H9 (cell line): ENCODE data around the gene APLN. TPM values are rescaled to one million over a fixed set of nuclear protein-coding genes. Genes with fewer than 3 reads are reported as not detected.
A peak's percentile ranks its signal among the peaks of the same experiment; 100 is the strongest.

ENCODE experiments used
- DNase-seq: peaks from one replicate; pipeline ENCODE4 v3.0.0-alpha.2; 2017
- H2AFZ ChIP-seq: one replicate; pipeline ENCODE4 v1.6.1; 2013; ENCODE audit warnings: mild to moderate bottlenecking, low read length, control low read depth, moderate library complexity
- H2AK5ac ChIP-seq: 2 replicates; pipeline ENCODE4 v1.6.1; 2013; ENCODE audit warnings: low read length, control low read depth, mixed read lengths; ENCODE audit not compliant: insufficient read length
- H2BK120ac ChIP-seq: one replicate; pipeline ENCODE4 v1.6.1; 2013; ENCODE audit warnings: low read depth, mild to moderate bottlenecking, low read length, control low read depth, inconsistent platforms; ENCODE audit not compliant: poor library complexity, severe bottlenecking
- H2BK12ac ChIP-seq: 2 replicates; pipeline ENCODE4 v1.6.1; 2013; ENCODE audit warnings: low read length, control low read depth, mixed read lengths, low read depth; ENCODE audit not compliant: insufficient read length
- H2BK15ac ChIP-seq: 2 replicates; pipeline ENCODE4 v1.6.1; 2013; ENCODE audit warnings: low read depth, low read length, control low read depth
- H2BK20ac ChIP-seq: one replicate; pipeline ENCODE4 v1.6.1; 2013; ENCODE audit warnings: low read depth, mild to moderate bottlenecking, low read length, control low read depth, inconsistent platforms; ENCODE audit not compliant: poor library complexity, severe bottlenecking
- H2BK5ac ChIP-seq: 2 replicates; pipeline ENCODE4 v1.6.1; 2013; ENCODE audit warnings: low read length, control low read depth, mixed read lengths; ENCODE audit not compliant: insufficient read length
- H3K14ac ChIP-seq: 2 replicates; pipeline ENCODE4 v1.6.1; 2013; ENCODE audit warnings: low read length, control low read depth; ENCODE audit not compliant: insufficient read depth
- H3K18ac ChIP-seq: 2 replicates; pipeline ENCODE4 v1.6.1; 2013; ENCODE audit warnings: low read depth, mild to moderate bottlenecking, mixed read lengths, low read length, control low read depth; ENCODE audit not compliant: insufficient read length
- H3K23ac ChIP-seq: 2 replicates; pipeline ENCODE4 v1.6.1; 2013; ENCODE audit warnings: low read length, control low read depth, mixed read lengths, low read depth; ENCODE audit not compliant: insufficient read length
- H3K23me2 ChIP-seq: 2 replicates; pipeline ENCODE4 v1.6.1; 2013; ENCODE audit warnings: low read depth, mild to moderate bottlenecking, mixed read lengths, low read length, control low read depth; ENCODE audit not compliant: insufficient read length, poor library complexity, severe bottlenecking
- H3K27ac ChIP-seq: 2 replicates; pipeline ENCODE4 v1.5.1; 2013; ENCODE audit warnings: low read length, control low read depth, mixed read lengths, low read depth; ENCODE audit not compliant: insufficient read length
- H3K27me3 ChIP-seq: 2 replicates; pipeline ENCODE4 v1.6.1; 2013; ENCODE audit warnings: low read length, control low read depth, inconsistent platforms; ENCODE audit not compliant: insufficient read depth
- H3K4ac ChIP-seq: 2 replicates; pipeline ENCODE4 v1.6.1; 2013; ENCODE audit warnings: low read depth, mild to moderate bottlenecking, control low read depth, inconsistent platforms, low read length, moderate library complexity
- H3K4me1 ChIP-seq: 2 replicates; pipeline ENCODE4 v1.6.1; 2013; ENCODE audit warnings: low read length, control low read depth, inconsistent platforms; ENCODE audit not compliant: insufficient read depth
- H3K4me2 ChIP-seq: 2 replicates; pipeline ENCODE4 v1.6.1; 2013; ENCODE audit warnings: low read length, control low read depth, mixed read lengths; ENCODE audit not compliant: insufficient read length, insufficient read depth
- H3K56ac ChIP-seq: 2 replicates; pipeline ENCODE4 v1.6.1; 2013; ENCODE audit warnings: low read depth, mild to moderate bottlenecking, mixed read lengths, low read length, control low read depth; ENCODE audit not compliant: insufficient read length
- H3K79me1 ChIP-seq: 2 replicates; pipeline ENCODE4 v1.6.1; 2013; ENCODE audit warnings: low read depth, mild to moderate bottlenecking, moderate library complexity, low read length, control low read depth, inconsistent platforms; ENCODE audit not compliant: insufficient read depth, poor library complexity, severe bottlenecking
- H3K79me2 ChIP-seq: 2 replicates; pipeline ENCODE4 v1.6.1; 2013; ENCODE audit warnings: low read length, control low read depth, inconsistent platforms; ENCODE audit not compliant: insufficient read depth
- H3K9ac ChIP-seq: 2 replicates; pipeline ENCODE4 v1.6.1; 2013; ENCODE audit warnings: low read length, control low read depth, mixed read lengths; ENCODE audit not compliant: insufficient read length; ENCODE audit errors: extremely low read depth
- H3K9me3 ChIP-seq: one replicate; pipeline ENCODE4 v1.6.1; 2013; ENCODE audit warnings: low read depth, low read length, inconsistent platforms; ENCODE audit not compliant: control insufficient read depth
- H3T11ph ChIP-seq: one replicate; pipeline ENCODE4 v1.6.1; 2013; ENCODE audit warnings: mild to moderate bottlenecking, low read length, control low read depth, inconsistent platforms
- H4K20me1 ChIP-seq: one replicate; pipeline ENCODE4 v1.6.1; 2013; ENCODE audit not compliant: control insufficient read depth, insufficient read length, insufficient read depth
- H4K5ac ChIP-seq: 2 replicates; pipeline ENCODE4 v1.6.1; 2013; ENCODE audit warnings: low read depth, mild to moderate bottlenecking, mixed read lengths, low read length, control low read depth; ENCODE audit not compliant: insufficient read length
- H4K8ac ChIP-seq: replicated peaks from 2 replicates; pipeline ENCODE4 v1.6.1; 2013; ENCODE audit warnings: low read length, control low read depth, mixed read lengths, low read depth; ENCODE audit not compliant: insufficient read length
- H4K91ac ChIP-seq: 2 replicates; pipeline ENCODE4 v1.6.1; 2013; ENCODE audit warnings: low read depth, mild to moderate bottlenecking, moderate library complexity, mixed read lengths, low read length, control low read depth; ENCODE audit not compliant: insufficient read length
- H3K27ac Mint-ChIP-seq, 3 experiments: 2 replicates in 2 of 3; 3 replicates in 1 of 3; pipeline ENCODE4 v1.8.0; 2020 to 2021; ENCODE audit warnings: mixed read lengths in 3 of 3, mild to moderate bottlenecking in 1 of 3, moderate library complexity in 1 of 3
- H3K27me3 Mint-ChIP-seq: 2 replicates; pipeline ENCODE4 v1.8.0; 2021; ENCODE audit warnings: low read depth, mild to moderate bottlenecking, moderate library complexity, mixed read lengths
- H3K36me3 Mint-ChIP-seq, 3 experiments: 2 replicates in 2 of 3; 3 replicates in 1 of 3; pipeline ENCODE4 v1.8.0; 2020 to 2021; ENCODE audit warnings: low read depth in 3 of 3, mixed read lengths in 3 of 3; ENCODE audit not compliant: insufficient read depth in 1 of 3
- H3K4me1 Mint-ChIP-seq, 2 experiments: 2 replicates each; pipeline ENCODE4 v1.8.0; 2020; ENCODE audit warnings: mixed read lengths in 2 of 2
- H3K4me3 Mint-ChIP-seq, 2 experiments: 2 replicates in 1 of 2; 3 replicates in 1 of 2; pipeline ENCODE4 v1.8.0; 2020 to 2021; ENCODE audit warnings: mild to moderate bottlenecking in 2 of 2, mixed read lengths in 2 of 2, moderate library complexity in 1 of 2
- H3K9me3 Mint-ChIP-seq, 2 experiments: 2 replicates in 1 of 2; 3 replicates in 1 of 2; pipeline ENCODE4 v1.8.0; 2020; ENCODE audit warnings: mild to moderate bottlenecking in 2 of 2, mixed read lengths in 2 of 2, moderate library complexity in 1 of 2
- WGBS: extraction: QIAGEN DNeasy Blood & Tissue Kit; methylation state at CpG from one replicate; pipeline ENCODE4 v1.1.7; 2013; ENCODE audit warnings: missing lambda C conversion rate, low lambda C conversion rate, mixed read lengths; ENCODE audit not compliant: insufficient read length; ENCODE audit errors: extremely low coverage; 5-methylcytosine and 5-hydroxymethylcytosine counted together
- total RNA-seq: library from RNA; stranded (reverse); gene quantifications from 2 replicates; pipeline ENCODE4 v1.2.1, GENCODE V29; 2021
- TF ChIP-seq, protein P1 (sequence below): fragments of 200-600 bp; sonication (generic); conservative IDR thresholded peaks from 3 replicates; pipeline ENCODE4 v1.8.0; 2021; ENCODE audit warnings: antibody characterized with exemption, mild to moderate bottlenecking

APLN gene
- total RNA-seq, 1 experiment from 2014 or later: 0.24 TPM

GRCh38 chrX:129637217-129638109 lies 17.3 kb downstream of the APLN start:
- peaks cover 0 to 12% of the 10 kb centered on the region in 2 experiments; a peak in 3 of 4 replicates for H3K4me1 Mint-ChIP-seq
- Histone ChIP-seq H3K27me3 (no peaks in the 10 kb centered on the region), H3K79me1 (no peaks in the 10 kb centered on the region), H3K56ac (no peak overlapping the region), H4K8ac (no peak overlapping the region), H2BK5ac (no peak overlapping the region), H3K4ac (no peak overlapping the region), H4K20me1 (no peaks in the 10 kb centered on the region), H3K18ac (no peak overlapping the region), H3K79me2 (no peaks in the 10 kb centered on the region), H4K5ac (no peak overlapping the region), H3K4me2 (no peak overlapping the region), H3K4me1 (no peaks in the 10 kb centered on the region), H3K27ac (no peak overlapping the region), H2AK5ac (no peak overlapping the region), H3T11ph (no peak overlapping the region), H2BK12ac (no peak overlapping the region), H3K23me2 (no peaks in the 10 kb centered on the region), H3K23ac (no peak overlapping the region), H2BK20ac (no peak overlapping the region), H3K9me3 (no peaks in the 10 kb centered on the region), H2BK120ac (no peak overlapping the region), H3K14ac (no peak overlapping the region), H2AFZ (no peak overlapping the region), H3K9ac (no peak overlapping the region), H2BK15ac (no peak overlapping the region), H4K91ac (no peak overlapping the region)
- no peak overlapping the region for H3K27ac Mint-ChIP-seq
- peak; percentile 69 for DNase-seq
- H3K27me3 Mint-ChIP-seq: peaks cover 31% of the 10 kb centered on the region
- H3K4me3 Mint-ChIP-seq: no peak overlapping the region
- H3K36me3 Mint-ChIP-seq: peaks cover 0 to 2% (median 0%) of the 10 kb centered on the region in 3 experiments; a peak in 1 of 7 replicates
- peaks cover 8 to 57% of the 10 kb centered on the region in 2 experiments; a peak in 3 of 5 replicates for H3K9me3 Mint-ChIP-seq
- TF ChIP-seq, protein P1, sequence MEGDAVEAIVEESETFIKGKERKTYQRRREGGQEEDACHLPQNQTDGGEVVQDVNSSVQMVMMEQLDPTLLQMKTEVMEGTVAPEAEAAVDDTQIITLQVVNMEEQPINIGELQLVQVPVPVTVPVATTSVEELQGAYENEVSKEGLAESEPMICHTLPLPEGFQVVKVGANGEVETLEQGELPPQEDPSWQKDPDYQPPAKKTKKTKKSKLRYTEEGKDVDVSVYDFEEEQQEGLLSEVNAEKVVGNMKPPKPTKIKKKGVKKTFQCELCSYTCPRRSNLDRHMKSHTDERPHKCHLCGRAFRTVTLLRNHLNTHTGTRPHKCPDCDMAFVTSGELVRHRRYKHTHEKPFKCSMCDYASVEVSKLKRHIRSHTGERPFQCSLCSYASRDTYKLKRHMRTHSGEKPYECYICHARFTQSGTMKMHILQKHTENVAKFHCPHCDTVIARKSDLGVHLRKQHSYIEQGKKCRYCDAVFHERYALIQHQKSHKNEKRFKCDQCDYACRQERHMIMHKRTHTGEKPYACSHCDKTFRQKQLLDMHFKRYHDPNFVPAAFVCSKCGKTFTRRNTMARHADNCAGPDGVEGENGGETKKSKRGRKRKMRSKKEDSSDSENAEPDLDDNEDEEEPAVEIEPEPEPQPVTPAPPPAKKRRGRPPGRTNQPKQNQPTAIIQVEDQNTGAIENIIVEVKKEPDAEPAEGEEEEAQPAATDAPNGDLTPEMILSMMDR: peak; percentile 86
- no CpG with 5 or more reads among the region's 13 CpGs for WGBS
